Lung microvascular endothelial cell (primary cell): ENCODE data around the gene MAGEB3. TPM values are rescaled to one million over a fixed set of nuclear protein-coding genes. Genes with fewer than 3 reads are reported as not detected.
"Not testable (repeated sequence)": the region's sequence is repeated elsewhere in the genome, so short reads cannot be mapped to it uniquely, and the experiment has no call there.

ENCODE experiments used
- DNase-seq, 2 donors: peaks; one replicate each; pipeline versions ENCODE4 v3.0.0 to v3.0.0-alpha.2; 2010; ENCODE audit warnings: low read depth in 2 of 2
- total RNA-seq: library from RNA; depleted of rRNA; stranded (reverse); fragments of >200 nt; gene quantifications from 2 replicates; pipeline ENCODE4 v1.2.1, GENCODE V29; 2014

MAGEB3 gene
- not detected in 2 replicates for total RNA-seq

GRCh38 chrX:30230395-30230794 lies at the start of gene MAGEB3:
TSS of gene MAGEB3 (plus strand) at chrX:30230657. CDS start at chrX:30235925, 5,268 bp downstream.
- no peak for DNase-seq

GRCh38 chrX:30181353-30181752 lies 49.1 kb upstream of the MAGEB3 start:
- no peak for DNase-seq

- no peak for DNase-seq
These were observed 46.9 kb upstream of the MAGEB3 start for GRCh38 chrX:30183554-30183953.

GRCh38 chrX:30190426-30190825 lies 40.0 kb upstream of the MAGEB3 start:
- no peak for DNase-seq

- not testable (repeated sequence) for DNase-seq
These were observed 36.5 kb upstream of the MAGEB3 start for GRCh38 chrX:30193910-30194309.

- DNase-seq = peak; percentile 1 to 26
These were observed 34.1 kb upstream of the MAGEB3 start for GRCh38 chrX:30196322-30196721.

- DNase-seq = no peak
These were observed 18.3 kb upstream of the MAGEB3 start for GRCh38 chrX:30212172-30212571.

GRCh38 chrX:30215357-30215843 lies 15.1 kb upstream of the MAGEB3 start, which contains the start of gene MAGEB2:
TSS of gene MAGEB2 (plus strand) at chrX:30215563. CDS start at chrX:30218581, 3,018 bp downstream.
- peak; percentile 1 to 8 for DNase-seq

GRCh38 chrX:30217465-30217864 lies 13.0 kb upstream of the MAGEB3 start:
- DNase-seq = no peak

GRCh38 chrX:30219372-30219771 lies 11.1 kb upstream of the MAGEB3 start:
- DNase-seq = no peak

GRCh38 chrX:30220661-30221060 lies 9.8 kb upstream of the MAGEB3 start:
- DNase-seq = no peak

- DNase-seq = no peak
These were observed 5.9 kb upstream of the MAGEB3 start for GRCh38 chrX:30224536-30224935.

GRCh38 chrX:30228526-30228925 lies 1.9 kb upstream of the MAGEB3 start:
- DNase-seq = no peak

GRCh38 chrX:30241724-30242415 lies 11.4 kb downstream of the MAGEB3 start, which contains the start of gene MAGEB4:
TSS of gene MAGEB4 (plus strand) at chrX:30242000. CDS start at chrX:30242136, 136 bp downstream.
- no peak for DNase-seq

GRCh38 chrX:30246769-30247489 lies 16.5 kb downstream of the MAGEB3 start, which contains the start of gene MAGEB1:
TSS of gene MAGEB1 (plus strand) at chrX:30247146. CDS start at chrX:30250494, 3,348 bp downstream.
- DNase-seq = no peak

- no peak for DNase-seq
These were observed 18.4 kb downstream of the MAGEB3 start for GRCh38 chrX:30248854-30249253.

- DNase-seq = no peak
These were observed 22.8 kb downstream of the MAGEB3 start for GRCh38 chrX:30253257-30253656.

- no peak for DNase-seq
These were observed 29.5 kb downstream of the MAGEB3 start for GRCh38 chrX:30259927-30260326.

GRCh38 chrX:30261012-30261411 lies 30.6 kb downstream of the MAGEB3 start:
- DNase-seq = no peak

GRCh38 chrX:30262763-30263162 lies 32.3 kb downstream of the MAGEB3 start:
- no peak for DNase-seq

- no peak for DNase-seq
These were observed 40.2 kb downstream of the MAGEB3 start for GRCh38 chrX:30270639-30271038.

GRCh38 chrX:30275498-30275897 lies 45.0 kb downstream of the MAGEB3 start:
- peak; percentile 11 to 16 for DNase-seq
